Tibial artery (tissue), 4 donors: ENCODE measurements around the gene ZNF91.

Experiments used
- DNase-seq, 2 donors: peaks; one replicate each; pipeline ENCODE4 v3.0.0-alpha.2; 2019
- H3K27ac ChIP-seq, 2 donors: fragments of 200-600 bp; sonication (generic) in 1 of 2; 1 replicate in 1 of 2; 2 replicates in 1 of 2; pipeline ENCODE4 v1.5.1; 2018 to 2019; ENCODE audit warnings: mild to moderate bottlenecking in 1 of 2
- H3K27me3 ChIP-seq, 2 donors: fragments of 200-600 bp; sonication (generic) in 1 of 2; one replicate each; pipeline versions ENCODE4 v1.5.1 to v1.6.0; 2016 to 2019
- H3K36me3 ChIP-seq, 3 donors: fragments of 200-600 bp; sonication (generic) in 2 of 3; one replicate each; pipeline ENCODE4 v1.5.1; 2016 to 2019; ENCODE audit warnings: mild to moderate bottlenecking in 2 of 3
- H3K4me1 ChIP-seq, 4 donors: fragments of 200-600 bp; sonication (generic) in 2 of 4; 1 replicate in 3 of 4; 2 replicates in 1 of 4; pipeline ENCODE4 v1.5.1; 2016 to 2019
- H3K4me3 ChIP-seq, 2 donors: fragments of 200-600 bp; sonication (generic) in 1 of 2; 1 replicate in 1 of 2; 2 replicates in 1 of 2; pipeline ENCODE4 v1.5.1; 2018 to 2019; ENCODE audit warnings: mild to moderate bottlenecking in 2 of 2
- H3K9me3 ChIP-seq, 3 donors: fragments of 200-600 bp; sonication (generic) in 1 of 3; one replicate each; pipeline ENCODE4 v1.5.1; 2016 to 2019
- CTCF ChIP-seq, 2 experiments: fragments of 200-600 bp in 1 of 2; fragments of 450-650 bp in 1 of 2; IDR thresholded peaks; one replicate each; pipeline ENCODE4 v1.5.1; 2017 to 2019; ENCODE audit warnings: antibody characterized with exemption in 2 of 2, mild to moderate bottlenecking in 1 of 2, moderate library complexity in 1 of 2
- intact Hi-C: fragments of 100-400 bp; cut with DNase I; formaldehyde crosslinking; loops from one replicate; pipeline ENCODE4 v1.15.0; 2023; ENCODE audit warnings: low total_unique reads

ZNF91 gene

DNA sequence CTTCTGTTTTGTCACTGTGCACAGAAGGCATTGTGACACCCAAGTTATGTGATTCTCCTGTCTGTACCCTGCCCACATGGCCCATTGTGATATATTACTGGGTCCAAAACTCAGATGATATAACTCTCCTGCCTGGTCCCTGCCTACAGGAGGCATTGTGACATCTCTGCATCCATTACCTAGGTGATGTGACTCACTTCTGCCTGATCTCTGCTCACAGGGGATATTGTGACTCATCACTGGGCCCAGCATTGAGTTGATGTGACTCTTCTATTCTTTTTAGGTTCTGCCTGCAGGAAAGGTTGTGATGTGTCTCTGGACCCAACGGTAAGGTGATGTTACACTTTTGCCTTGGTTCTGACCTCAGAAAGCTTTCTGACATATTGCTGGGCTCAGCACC, 77.1 kb downstream of the ZNF91 start:
- no peaks in the 10 kb centered on the region for H3K27me3 ChIP-seq
- no peak for DNase-seq
- intact Hi-C loops: no loop called here

DNA sequence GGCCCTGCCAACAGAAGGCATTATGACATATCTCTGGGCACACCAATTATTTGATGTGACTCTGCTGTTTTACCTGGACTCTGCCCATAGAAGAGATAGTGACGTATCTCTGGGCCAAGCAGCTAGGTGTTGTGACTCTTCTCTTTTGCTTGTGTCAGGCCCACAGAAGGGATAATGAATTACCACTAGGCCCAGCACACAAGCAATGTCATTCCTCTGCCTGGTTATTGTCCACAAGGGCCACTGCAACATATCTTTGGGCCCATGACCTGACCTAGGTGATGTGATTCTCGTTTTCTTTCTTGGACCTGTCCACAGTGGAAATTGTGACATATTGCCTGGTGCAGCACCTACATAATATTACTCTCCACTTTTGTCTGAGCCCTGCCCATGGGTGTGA, 80.0 kb downstream of the ZNF91 start:
- Histone ChIP-seq H3K27me3 (no peaks in the 10 kb centered on the region), H3K27ac (no peak overlapping the region), H3K9me3 (peaks cover 0 to 3% (median 0%) of the 10 kb centered on the region in 3 donors), H3K36me3 (peaks cover 0 to 4% (median 0%) of the 10 kb centered on the region in 3 donors), H3K4me3 (no peak overlapping the region), H3K4me1 (no peaks in the 10 kb centered on the region)
- TF ChIP-seq CTCF (IDR thresholded peaks at IDR 0.05): no peak
- no peak for DNase-seq
- intact Hi-C loops: no loop called here

More for the DNA sequence above, 77.1 kb downstream of the ZNF91 start:
- Histone ChIP-seq H3K9me3 (peaks cover 0 to 7% (median 0%) of the 10 kb centered on the region in 3 donors), H3K4me1 (no peaks in the 10 kb centered on the region), H3K36me3 (peaks cover 0 to 4% (median 0%) of the 10 kb centered on the region in 3 donors), H3K27ac (no peak overlapping the region), H3K4me3 (no peak overlapping the region)
- no peak for TF ChIP-seq CTCF (IDR thresholded peaks at IDR 0.05)

- intact Hi-C loops: no loop called here
- Histone ChIP-seq H3K4me1 (no peaks in the 10 kb centered on the region), H3K36me3 (peaks cover 0 to 4% (median 0%) of the 10 kb centered on the region in 3 donors), H3K27me3 (no peaks in the 10 kb centered on the region), H3K4me3 (no peak overlapping the region), H3K27ac (no peak overlapping the region), H3K9me3 (no peaks in the 10 kb centered on the region)
- no peak for DNase-seq
- TF ChIP-seq CTCF (IDR thresholded peaks at IDR 0.05): no peak
Measured at GRCh38 chr19:23314505-23315251, 80.6 kb downstream of the ZNF91 start.

GRCh38 chr19:23313196-23313595, 82.1 kb downstream of the ZNF91 start:
- Histone ChIP-seq H3K4me1 (no peaks in the 10 kb centered on the region), H3K27ac (no peak overlapping the region), H3K36me3 (peaks cover 0 to 3% (median 0%) of the 10 kb centered on the region in 3 donors), H3K4me3 (no peak overlapping the region), H3K27me3 (no peaks in the 10 kb centered on the region), H3K9me3 (no peaks in the 10 kb centered on the region)
- DNase-seq: no peak
- intact Hi-C loops: no loop called here
- no peak for TF ChIP-seq CTCF (IDR thresholded peaks at IDR 0.05)

- no peak for TF ChIP-seq CTCF (IDR thresholded peaks at IDR 0.05)
- H3K4me1 ChIP-seq: no peaks in the 10 kb centered on the region
- H3K27ac ChIP-seq: no peak overlapping the region
- intact Hi-C loops: no loop called here
- no peak overlapping the region for H3K4me3 ChIP-seq
- H3K27me3 ChIP-seq: no peaks in the 10 kb centered on the region
- H3K9me3 ChIP-seq: no peaks in the 10 kb centered on the region
- no peaks in the 10 kb centered on the region for H3K36me3 ChIP-seq
- no peak for DNase-seq
Measured at GRCh38 chr19:23312515-23312914, 82.8 kb downstream of the ZNF91 start.
